OCI-LY3 (cell line): ENCODE results near the gene STAC2.

Source experiments
- EZH2phosphoT487 ChIP-seq: fragments of 200-600 bp; shearing (Covaris generic); IDR thresholded peaks from 2 replicates; pipeline ENCODE4 v1.6.1; 2018; ENCODE audit warnings: antibody characterized with exemption, mixed run types, low read depth
- TF ChIP-seq, protein P1 (sequence below): fragments of 200-600, 300-600 bp; sonication (generic); IDR thresholded peaks from 2 replicates; pipeline ENCODE4 v1.5.1; 2014; ENCODE audit warnings: antibody characterized with exemption, low read length, low read depth

DNA sequence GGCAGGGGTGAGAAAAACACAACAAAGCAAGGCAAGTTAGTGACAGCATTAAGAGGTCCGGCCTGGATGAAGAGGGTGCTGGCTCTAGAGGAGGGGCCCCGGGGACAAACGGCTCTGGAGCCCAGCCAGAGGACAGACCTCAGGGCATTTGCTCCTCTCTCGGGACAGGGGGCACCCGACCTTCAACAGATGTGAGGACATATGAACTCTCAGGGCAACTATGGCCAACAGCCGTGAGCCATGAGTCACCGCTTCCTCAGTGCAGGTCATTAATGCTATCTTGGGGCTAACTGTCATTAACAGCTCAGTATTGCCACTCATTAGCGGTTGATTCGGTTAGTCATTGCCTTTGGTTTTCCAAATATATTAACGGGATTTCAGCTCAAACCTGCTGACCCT lies 50.1 kb downstream of the STAC2 start:
- TF ChIP-seq, protein P1, sequence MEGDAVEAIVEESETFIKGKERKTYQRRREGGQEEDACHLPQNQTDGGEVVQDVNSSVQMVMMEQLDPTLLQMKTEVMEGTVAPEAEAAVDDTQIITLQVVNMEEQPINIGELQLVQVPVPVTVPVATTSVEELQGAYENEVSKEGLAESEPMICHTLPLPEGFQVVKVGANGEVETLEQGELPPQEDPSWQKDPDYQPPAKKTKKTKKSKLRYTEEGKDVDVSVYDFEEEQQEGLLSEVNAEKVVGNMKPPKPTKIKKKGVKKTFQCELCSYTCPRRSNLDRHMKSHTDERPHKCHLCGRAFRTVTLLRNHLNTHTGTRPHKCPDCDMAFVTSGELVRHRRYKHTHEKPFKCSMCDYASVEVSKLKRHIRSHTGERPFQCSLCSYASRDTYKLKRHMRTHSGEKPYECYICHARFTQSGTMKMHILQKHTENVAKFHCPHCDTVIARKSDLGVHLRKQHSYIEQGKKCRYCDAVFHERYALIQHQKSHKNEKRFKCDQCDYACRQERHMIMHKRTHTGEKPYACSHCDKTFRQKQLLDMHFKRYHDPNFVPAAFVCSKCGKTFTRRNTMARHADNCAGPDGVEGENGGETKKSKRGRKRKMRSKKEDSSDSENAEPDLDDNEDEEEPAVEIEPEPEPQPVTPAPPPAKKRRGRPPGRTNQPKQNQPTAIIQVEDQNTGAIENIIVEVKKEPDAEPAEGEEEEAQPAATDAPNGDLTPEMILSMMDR = no peak
- TF ChIP-seq EZH2phosphoT487 = no peak
